D721Med (cell line): ENCODE measurements around the gene CBLN1.

ENCODE experiments used
- DNase-seq: peaks from one replicate; pipeline ENCODE4 v3.0.0; 2011; ENCODE audit warnings: low spot score; ENCODE audit not compliant: insufficient read length
- FAIRE-seq: peaks from 2 replicates; lab custom pipeline; 2011; peaks lifted over from hg19 to GRCh38; lab: Jason Lieb, UNC
- CTCF ChIP-seq: IDR thresholded peaks from 2 replicates; pipeline ENCODE4 v1.5.1; 2012; ENCODE audit warnings: mild to moderate bottlenecking, control low read depth; ENCODE audit not compliant: insufficient read depth; ENCODE audit errors: missing control alignments

CBLN1 gene

GRCh38 chr16:49277766-49278566, 3.7 kb downstream of the CBLN1 start:
- TF ChIP-seq CTCF = no peak
- FAIRE-seq (no peak), DNase-seq (no peak)

- FAIRE-seq (no peak), DNase-seq (no peak)
- TF ChIP-seq CTCF = no peak
Observed at GRCh38 chr16:49277386-49277742, 4.3 kb downstream of the CBLN1 start.

GRCh38 chr16:49276646-49277385, 4.8 kb downstream of the CBLN1 start:
- DNase-seq (no peak), FAIRE-seq (no peak)
- TF ChIP-seq CTCF = no peak

GRCh38 chr16:49275870-49276269, 5.8 kb downstream of the CBLN1 start:
- no peak for TF ChIP-seq CTCF
- DNase-seq (no peak), FAIRE-seq (no peak)

- DNase-seq (no peak), FAIRE-seq (no peak)
- no peak for TF ChIP-seq CTCF
Observed at GRCh38 chr16:49275050-49275730, 6.4 kb downstream of the CBLN1 start.

- DNase-seq (no peak), FAIRE-seq (no peak)
- no peak for TF ChIP-seq CTCF
Observed at GRCh38 chr16:49274591-49274990, 7.0 kb downstream of the CBLN1 start.
